ENCODE data around the gene CCR9.

CCR9 gene

DNA sequence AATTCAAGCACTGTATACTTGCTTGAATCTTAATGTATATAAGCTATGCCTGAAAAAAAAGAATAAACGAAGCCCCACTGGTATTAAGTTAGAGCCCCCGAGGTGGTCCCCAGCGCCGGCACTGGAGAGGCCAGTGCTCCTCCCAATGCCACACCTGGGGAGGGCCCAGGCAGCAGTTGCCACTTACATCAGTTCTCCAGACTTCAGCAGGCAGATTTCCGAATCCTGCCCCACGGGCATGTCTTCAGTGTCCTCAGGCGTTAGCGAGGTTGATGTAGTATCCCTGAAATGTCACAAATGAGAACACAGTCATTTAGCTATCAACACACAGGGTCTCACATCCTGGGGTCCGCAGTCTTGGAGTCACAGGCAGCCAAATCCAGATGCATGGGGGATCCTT lies 49.9 kb downstream of the CCR9 start:
- no peak for DNase-seq (ENCODE audit: low read depth, low spot score)

DNA sequence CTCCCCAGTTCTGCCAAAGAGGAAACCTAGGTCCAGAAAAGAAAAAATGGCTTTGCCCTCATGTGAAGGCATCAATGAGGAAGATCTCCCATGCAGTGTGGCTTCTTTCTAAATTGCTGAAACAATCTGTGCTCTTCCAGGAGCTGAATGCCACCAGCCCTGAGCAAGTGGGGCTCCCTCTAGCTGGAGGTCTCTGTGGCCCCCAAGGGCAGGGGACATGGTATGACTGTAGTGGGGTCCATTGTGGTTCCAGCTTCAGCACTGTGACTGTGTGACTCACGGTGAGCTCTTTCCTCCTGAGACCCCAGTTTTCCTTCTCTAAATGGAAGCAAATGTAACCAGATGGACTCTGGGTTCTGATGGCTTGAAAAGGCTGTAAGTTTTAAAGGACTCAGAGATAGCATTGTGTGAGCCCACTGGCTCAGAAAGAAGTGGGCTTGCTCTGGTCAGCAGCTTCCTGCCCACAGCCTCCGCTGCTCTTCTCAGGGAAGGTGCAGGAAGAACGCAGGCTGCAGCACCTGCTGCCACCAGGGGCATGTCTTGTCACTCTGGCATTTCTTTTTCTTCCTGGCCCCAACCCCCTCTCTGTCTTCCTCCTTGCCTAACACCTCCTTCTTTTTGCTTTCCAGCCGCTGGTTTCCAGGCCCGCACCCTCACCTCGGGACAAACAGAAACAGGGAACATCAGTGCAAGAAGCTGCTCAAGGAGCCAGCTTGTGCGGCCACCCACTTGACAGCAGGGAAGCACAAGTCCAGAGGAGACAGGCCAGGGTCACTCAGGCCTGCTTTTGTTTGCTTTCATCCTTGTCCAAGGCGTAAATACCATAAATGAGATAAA lies 51.1 kb downstream of the CCR9 start:
- DNase-seq (ENCODE audit: low read depth, low spot score): no peak

DNA sequence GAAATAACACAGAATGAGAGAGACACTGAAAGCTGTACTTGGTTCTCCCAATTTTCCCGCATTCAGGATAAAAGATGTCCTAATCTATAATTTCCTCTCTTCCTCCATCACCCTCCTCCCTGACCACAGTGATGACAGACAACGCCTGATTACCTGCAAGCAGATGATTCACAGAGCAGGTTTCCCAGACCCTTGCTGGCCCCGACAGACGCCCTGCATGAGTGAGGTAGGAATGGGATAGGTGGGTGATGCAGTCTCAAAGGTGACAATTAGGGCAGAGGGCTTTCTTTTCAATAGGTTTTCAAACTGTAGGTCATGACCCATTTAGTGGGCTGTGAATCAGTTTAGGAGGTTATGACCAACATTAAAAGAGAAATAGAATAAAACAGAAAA lies 51.7 kb downstream of the CCR9 start:
- DNase-seq (ENCODE audit: low read depth, low spot score): no peak

DNA sequence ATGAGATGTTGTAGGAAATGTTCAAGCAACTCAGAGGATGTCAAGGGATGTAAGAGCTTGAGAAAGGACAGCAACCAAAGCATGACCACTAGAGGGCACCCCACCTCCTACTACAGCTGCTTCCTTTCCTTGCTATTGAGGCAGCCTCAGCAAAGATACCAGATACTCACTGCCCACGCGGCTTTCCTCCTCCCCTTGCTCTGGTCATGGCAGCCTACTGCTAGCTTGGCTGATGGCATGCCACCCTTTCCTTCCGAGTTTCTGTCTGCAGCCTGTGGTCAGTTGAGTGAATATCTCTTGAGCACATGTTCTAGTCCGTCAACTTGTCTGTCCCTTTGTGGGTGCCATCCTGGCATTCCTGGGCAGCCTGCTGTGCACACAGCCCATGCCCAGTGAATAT lies 52.5 kb downstream of the CCR9 start:
- peak; percentile 61 for DNase-seq (ENCODE audit: low read depth, low spot score)

DNA sequence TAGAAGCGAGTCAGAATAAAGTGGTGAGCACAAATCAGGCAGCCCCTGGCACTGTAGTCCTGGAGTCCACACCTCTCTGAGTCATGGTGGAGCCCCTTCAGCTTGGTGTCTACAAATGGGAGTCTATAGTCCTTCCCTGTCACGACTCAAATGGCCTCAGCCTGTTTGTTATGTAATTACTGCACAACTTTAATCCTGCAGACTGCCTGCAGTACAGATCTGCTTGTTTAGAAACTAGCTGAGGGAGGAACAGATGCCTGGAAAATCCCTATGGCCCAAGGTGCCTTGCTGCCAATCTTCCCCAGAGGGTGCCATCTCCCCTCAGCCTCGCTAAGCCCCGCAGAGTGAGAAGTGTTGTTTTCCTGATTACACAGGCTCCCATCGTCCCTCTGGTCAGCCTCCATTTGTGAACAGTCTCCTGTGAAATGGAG lies 53.0 kb downstream of the CCR9 start:
- DNase-seq (ENCODE audit: low read depth, low spot score): no peak

DNA sequence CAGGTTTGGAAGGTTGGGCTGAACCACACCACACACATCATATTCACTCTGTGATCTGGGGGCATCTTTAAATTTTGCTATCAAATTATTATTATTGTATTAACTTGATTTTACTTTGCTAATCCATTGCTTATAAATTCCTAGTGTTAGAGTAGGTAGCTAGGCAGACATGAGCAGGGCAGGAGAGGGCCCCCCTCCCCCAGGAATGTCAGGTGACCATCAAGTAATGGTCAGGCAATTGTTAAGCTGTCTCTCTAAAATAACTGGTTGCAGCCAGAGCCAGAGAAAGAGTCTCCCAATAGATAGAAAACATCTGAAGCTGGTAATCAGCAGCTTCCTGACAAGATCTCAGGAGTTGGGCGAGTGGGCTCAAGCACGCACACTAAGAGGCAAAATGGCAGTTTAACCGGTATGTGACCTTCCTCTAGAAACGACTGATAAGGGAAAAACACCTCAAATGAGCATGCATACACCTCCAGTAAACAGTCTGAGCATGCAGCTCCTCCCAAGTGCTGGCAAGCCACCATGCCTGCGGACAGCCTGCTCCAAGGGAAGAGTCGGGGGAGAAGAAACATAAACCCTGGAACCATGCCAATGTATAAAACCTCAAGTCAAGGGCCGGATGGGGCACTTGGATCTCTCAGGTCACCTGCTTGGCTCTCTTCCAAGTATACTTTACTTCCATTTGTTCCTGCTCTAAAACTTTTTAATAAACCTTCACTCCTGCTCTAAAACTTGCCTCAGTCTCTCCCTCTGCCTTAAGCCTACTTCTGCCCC lies 53.8 kb downstream of the CCR9 start:
- DNase-seq (ENCODE audit: low read depth, low spot score): no peak

DNA sequence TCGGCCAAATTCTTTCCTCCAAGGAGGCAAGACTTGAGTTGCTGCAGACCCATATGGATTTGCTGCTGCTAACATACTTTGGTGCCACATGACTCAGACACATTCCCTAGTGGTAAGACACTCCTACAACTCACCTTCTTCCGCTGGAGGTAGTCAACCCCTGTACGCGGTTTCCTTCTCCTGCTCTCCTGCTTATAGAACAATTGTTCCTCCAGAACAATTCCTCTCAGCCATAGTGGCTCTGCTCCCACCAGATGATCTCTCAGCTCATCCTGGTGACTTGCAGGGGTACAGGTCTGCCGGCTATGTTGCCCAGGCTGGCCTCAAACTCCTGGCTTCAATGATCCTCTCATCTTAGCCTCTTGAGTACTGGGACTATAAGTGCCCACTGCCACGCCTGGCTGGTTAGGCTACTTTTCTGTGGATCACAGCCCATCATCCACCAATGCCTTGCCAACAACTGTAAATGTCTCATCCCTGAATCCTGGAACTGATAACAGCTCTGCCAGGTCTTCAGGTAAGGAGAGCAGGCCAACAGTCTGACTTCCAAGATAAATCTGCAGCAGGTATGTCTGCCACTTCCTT lies 54.5 kb downstream of the CCR9 start:
- DNase-seq (ENCODE audit: low read depth, low spot score): no peak

DNA sequence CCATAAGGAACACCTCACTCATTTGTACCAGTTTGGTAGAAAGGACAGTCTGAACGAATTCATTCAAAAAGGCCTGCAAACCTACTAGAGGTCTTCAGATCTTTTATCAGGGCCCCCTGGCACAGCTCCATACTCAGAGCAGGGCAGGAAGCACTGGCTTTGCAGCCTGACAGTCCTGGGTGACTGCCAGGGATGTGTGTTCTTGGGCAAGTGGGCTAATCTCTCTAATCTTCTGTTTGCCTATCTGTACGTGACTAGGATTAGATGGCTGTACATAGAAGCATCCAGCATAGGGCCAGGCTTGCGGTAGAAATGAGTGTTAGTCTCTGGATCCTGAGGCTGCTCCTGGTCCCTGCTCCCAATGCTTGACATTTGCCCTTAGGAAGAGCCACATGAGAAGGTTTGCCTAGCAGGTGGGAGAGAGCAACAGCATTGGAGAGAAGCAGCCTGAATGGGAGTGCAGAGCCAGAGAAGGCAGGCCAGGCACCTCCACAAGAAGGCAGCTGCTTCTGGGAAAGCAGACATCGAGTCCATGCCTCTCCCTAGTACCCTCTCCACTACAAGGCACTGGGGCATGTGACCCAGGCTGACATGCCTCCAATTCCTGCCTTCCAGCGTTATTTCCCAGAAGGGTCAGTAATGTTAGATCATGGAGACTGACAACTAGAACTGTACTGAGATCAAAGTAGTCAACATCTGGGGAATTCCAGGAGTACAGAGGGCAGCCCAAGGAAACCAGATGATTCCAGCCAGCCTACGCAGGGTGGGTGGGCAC lies 55.9 kb downstream of the CCR9 start:
- no peak for DNase-seq (ENCODE audit: low read depth, low spot score)

DNA sequence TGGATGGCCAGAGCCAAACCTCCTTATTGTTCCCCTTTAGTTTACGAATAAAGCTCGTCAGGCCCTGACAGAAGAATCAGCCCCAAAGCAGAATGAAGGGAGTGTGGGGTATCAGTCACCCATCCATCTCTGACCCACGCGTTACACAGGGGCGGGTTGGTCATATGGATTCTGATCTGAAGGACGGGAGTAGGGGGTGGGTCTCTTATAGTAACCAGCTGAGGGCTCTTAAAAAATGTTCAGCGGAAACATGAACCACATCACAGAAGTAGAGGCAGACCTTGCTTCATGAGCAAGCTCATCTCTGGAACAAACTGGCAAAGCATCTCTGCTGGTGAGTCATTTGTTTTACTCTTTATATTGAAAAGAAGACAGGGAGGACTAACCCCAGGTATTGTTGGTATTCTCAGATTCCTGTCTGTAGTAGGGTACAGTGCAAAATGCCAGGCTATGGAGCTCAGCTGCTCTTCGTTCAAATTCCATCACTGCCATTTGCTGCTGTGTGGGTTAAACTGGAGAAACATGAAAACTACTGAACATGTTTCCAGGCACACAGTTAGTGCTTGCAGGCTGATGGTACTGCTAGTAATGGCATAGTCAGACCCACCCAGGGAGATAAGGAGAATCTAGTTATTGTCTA lies 57.0 kb downstream of the CCR9 start, which contains the start of gene CXCR6:
TSS of gene CXCR6 (plus strand) at position 258 of the 640 bp plus-strand sequence. CDS start 3,018 bp downstream, outside the sequence.
- no peak for DNase-seq (ENCODE audit: low read depth, low spot score)

DNA sequence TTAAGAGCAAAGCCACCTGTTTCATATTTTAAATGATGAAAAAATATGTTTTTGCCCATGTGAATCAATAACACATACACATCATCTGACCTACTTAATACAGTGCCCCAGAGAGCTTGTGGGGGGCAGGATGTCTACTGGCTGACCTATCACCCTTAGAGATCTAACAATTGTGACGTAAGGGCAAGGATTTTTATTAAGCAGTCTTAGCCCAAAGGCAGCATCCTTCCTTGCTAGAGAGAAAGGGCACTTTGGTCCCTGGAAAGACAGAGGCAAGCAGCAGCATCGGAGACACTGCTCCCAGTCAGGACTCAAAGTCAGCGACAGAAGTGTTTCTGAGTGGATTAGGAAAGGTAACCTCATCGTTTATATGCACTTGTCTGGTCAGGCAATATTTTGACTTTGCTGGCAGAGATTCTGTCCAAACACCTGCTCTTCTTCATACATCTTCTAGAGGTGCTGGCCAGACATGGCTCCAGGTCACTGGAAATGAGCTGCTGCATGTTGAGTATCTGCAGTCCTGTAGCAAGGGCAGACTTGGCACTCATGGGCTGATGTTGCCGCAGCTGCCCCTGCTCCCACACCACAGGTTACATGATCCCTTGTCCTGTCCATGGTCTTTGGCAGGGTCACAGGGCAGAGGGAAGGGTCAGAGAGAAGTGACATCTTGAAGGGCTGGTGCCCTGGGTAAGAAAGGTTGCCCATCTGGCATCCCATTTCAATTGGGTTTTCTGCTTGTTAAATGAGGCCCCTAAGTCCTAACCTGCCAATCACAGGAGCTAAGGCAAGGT lies 58.7 kb downstream of the CCR9 start:
- DNase-seq (ENCODE audit: low read depth, low spot score): no peak

DNA sequence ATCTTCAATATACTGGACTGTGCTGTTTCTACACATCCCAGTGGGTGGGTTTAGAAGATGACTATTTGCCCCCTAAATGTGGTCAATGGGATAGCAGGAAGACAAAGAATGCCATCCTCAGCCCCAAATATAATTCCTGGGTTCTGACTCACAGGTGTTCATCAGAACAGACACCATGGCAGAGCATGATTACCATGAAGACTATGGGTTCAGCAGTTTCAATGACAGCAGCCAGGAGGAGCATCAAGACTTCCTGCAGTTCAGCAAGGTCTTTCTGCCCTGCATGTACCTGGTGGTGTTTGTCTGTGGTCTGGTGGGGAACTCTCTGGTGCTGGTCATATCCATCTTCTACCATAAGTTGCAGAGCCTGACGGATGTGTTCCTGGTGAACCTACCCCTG lies 60.0 kb downstream of the CCR9 start:
- no peak for DNase-seq (ENCODE audit: low read depth, low spot score)

DNA sequence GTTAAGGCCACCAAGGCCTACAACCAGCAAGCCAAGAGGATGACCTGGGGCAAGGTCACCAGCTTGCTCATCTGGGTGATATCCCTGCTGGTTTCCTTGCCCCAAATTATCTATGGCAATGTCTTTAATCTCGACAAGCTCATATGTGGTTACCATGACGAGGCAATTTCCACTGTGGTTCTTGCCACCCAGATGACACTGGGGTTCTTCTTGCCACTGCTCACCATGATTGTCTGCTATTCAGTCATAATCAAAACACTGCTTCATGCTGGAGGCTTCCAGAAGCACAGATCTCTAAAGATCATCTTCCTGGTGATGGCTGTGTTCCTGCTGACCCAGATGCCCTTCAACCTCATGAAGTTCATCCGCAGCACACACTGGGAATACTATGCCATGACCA lies 60.5 kb downstream of the CCR9 start:
- DNase-seq (ENCODE audit: low read depth, low spot score): no peak

DNA sequence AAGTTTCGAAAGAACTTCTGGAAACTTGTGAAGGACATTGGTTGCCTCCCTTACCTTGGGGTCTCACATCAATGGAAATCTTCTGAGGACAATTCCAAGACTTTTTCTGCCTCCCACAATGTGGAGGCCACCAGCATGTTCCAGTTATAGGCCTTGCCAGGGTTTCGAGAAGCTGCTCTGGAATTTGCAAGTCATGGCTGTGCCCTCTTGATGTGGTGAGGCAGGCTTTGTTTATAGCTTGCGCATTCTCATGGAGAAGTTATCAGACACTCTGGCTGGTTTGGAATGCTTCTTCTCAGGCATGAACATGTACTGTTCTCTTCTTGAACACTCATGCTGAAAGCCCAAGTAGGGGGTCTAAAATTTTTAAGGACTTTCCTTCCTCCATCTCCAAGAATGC lies 61.0 kb downstream of the CCR9 start:
- DNase-seq (ENCODE audit: low read depth, low spot score): no peak

DNA sequence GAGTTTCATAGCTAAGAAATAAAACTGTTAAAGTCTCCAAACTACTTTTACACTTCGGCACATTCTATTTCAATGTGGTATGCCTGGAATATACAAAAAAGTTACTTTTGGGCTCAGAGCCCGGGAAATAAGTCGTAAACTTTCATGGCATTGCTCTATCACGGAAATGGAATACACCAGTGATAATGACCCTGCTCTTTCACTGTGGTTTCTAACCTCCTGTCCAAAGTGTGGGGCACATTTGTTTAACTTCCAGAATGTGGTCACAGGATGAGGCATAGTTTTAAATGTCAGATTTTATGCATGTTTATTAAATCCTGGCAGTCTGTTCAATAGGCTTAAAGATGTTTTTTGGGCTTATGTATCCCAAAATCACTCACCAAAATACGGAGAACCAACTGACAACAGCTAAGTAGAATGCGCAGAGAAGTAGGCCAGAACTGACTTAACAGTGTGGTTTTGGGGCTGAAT lies 62.0 kb downstream of the CCR9 start:
- no peak for DNase-seq (ENCODE audit: low read depth, low spot score)

DNA sequence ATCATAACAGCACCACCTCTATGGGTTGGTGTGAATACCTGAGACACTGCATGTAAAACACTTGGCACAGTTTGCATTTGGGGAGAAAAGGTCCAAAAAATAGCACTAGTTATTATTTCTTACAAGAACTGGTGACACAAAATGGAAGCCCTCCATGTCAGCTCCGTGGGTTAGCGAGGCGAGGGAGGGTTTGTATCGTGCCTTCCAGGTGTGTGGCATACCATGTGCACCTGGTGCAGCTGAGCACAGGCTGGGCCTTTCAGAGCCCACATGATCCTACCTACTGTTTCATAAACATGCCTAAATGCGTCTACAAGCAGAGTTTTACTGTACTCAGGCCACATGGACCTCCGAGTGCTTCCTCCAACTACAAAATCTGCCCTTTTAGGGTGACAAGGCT lies 62.5 kb downstream of the CCR9 start:
- DNase-seq (ENCODE audit: low read depth, low spot score): no peak

DNA sequence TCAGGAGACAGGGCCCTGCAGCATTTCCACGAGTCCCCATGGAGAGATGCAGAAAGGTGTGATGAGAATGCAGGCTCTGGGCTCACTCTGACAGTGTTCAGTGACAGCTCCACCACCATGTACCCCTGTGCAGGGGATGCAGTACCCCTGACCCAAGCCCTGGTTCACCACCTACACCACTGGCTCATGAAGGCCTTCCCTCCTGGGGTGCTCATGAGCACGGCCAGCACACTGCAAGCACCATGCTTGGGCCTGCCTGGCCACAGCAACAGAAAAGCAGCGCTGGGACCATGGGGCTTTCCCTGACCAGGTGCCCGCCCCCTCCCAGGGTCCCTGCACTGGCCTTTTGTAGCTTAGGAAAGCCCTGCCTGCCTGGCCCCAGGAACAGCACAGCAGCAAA lies 63.1 kb downstream of the CCR9 start:
- no peak for DNase-seq (ENCODE audit: low read depth, low spot score)

DNA sequence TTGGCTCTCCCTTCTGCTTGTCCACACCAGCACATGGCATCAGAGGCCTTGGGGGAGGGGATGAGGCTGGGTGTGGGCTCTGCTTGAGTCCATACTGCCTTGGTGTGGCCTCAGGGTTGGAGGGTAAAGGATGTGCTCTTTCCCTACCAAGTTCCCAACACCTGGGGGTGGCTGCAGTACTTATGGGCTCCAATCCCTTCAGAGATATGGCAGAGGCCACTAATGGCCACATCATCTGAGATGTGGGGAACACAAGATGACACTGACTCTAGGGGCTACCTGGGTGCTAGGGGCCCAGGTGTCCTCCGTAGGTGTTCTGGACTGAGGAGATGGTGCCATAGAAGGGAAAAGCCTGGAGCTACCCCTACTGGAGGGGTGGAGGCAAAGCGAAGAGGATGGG lies 63.8 kb downstream of the CCR9 start:
- DNase-seq (ENCODE audit: low read depth, low spot score): no peak

DNA sequence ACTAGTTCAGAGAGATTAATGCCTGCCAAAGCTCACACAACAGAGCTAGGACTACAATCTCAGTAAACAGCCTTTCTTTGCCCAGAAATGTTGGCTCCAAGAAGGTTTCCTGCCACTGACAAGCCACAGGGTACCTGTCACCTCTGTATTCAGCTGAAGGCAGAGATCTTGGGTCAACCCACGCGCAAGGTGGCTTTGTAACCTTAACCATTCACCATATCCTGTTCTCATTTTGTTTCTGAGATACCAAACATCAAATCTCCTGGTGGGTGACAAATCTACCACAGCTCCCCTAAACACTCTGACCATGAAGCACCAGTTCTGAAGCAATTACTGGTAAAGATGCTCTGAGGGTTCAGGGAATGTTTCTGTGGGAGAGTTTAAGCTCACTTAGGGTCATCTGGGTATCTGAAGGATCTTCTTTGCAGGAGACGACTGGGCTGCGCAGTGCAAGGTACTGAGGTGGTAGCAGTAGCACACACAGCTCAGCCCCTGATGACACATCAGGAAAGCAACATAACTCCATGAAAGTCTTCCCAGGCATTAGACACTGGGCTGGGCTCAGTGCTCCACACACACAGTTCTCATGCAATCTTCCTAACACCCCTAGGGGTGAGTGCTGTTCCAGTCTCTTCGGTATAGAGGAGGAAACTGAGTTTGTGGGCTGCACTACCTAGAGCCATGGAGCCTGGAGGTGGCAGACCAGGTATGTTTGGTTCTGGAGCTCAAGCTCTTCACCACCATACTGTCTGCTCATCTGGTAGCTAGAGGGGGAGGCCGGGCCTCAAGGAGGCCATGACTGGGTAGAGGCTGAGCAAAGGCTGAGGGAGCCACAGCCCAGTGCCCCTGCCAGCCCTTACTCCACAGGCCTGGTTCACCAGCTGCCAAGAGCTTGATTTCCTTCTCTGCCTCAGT lies 64.6 kb downstream of the CCR9 start:
- no peak for DNase-seq (ENCODE audit: low read depth, low spot score)

DNA sequence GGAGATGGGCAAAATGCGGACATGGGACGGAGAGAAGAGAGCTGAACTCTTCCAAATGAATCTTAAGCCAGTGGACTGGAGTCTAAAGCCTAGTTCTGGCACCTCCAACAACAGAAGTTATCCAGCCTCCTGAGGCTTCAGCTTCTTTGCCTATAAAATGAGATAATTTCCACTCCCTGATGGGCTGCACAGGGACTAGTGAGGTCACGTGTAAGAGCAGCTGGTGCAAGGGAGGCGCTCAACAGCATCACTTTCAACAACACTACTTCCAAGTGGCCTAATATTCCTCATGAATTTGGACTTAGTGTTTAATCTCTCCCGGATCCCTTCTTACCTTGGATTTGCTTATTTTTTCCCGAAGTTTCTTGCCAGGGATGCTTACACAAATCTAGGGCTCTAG lies 65.6 kb downstream of the CCR9 start:
- no peak for DNase-seq (ENCODE audit: low read depth, low spot score)

Measured in brain pericyte (primary cell).